Ovary (tissue), 3 donors: ENCODE results near the gene PYGO2.

Experiments used
- EP300 ChIP-seq: sonication (generic); formaldehyde crosslinking; IDR thresholded peaks from one replicate; pipeline ENCODE4 v1.6.1; 2017; ENCODE audit warnings: antibody characterized with exemption
- POLR2A ChIP-seq: fragments of 450-650 bp; IDR thresholded peaks from one replicate; pipeline ENCODE4 v1.6.1; 2017; ENCODE audit warnings: antibody characterized with exemption, mild to moderate bottlenecking, moderate library complexity
- TF ChIP-seq, protein P1 (sequence below), 3 donors: fragments of 450-650 bp in 2 of 3; fragments of 200-600 bp in 1 of 3; IDR thresholded peaks; one replicate each; pipeline versions ENCODE4 v1.5.1 to v1.8.0; 2016 to 2022; ENCODE audit warnings: antibody characterized with exemption in 3 of 3, mild to moderate bottlenecking in 1 of 3
- donor health status: DM: no; HTN: no; CAD: no.

DNA sequence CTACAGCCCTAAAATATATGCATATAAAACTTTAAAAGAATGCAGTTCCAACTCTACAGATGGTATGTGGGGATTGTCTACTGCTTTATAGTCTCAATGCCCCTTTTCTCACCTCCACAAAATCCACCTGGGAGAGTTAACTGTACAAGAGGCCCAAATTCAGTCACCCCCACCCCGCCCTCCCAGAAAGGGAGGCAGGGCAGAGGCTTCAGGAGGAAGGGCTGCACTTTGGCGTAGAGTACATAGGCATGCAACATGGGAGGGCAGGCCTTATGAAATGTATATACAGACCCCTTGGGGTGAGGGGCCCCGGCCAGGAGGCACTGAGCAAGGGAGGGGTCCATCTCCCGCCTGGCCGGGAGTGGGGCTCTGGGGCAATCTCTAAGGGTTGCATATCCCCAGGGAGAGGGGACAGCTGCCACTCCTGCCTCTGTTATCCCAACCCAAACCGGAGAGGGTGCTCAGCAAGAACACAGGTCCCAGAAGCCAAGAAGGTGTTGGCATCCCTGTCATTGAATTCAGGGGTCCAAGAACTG, 1.3 kb upstream of the PYGO2 start:
- TF ChIP-seq, protein P1, sequence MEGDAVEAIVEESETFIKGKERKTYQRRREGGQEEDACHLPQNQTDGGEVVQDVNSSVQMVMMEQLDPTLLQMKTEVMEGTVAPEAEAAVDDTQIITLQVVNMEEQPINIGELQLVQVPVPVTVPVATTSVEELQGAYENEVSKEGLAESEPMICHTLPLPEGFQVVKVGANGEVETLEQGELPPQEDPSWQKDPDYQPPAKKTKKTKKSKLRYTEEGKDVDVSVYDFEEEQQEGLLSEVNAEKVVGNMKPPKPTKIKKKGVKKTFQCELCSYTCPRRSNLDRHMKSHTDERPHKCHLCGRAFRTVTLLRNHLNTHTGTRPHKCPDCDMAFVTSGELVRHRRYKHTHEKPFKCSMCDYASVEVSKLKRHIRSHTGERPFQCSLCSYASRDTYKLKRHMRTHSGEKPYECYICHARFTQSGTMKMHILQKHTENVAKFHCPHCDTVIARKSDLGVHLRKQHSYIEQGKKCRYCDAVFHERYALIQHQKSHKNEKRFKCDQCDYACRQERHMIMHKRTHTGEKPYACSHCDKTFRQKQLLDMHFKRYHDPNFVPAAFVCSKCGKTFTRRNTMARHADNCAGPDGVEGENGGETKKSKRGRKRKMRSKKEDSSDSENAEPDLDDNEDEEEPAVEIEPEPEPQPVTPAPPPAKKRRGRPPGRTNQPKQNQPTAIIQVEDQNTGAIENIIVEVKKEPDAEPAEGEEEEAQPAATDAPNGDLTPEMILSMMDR (IDR thresholded peaks at IDR 0.05), result no peak
- TF ChIP-seq POLR2A (no peak), EP300 (no peak)
